K562 (cell line): Measurements from ENCODE around the gene RPLP2. TPM values are rescaled to one million over a fixed set of nuclear protein-coding genes. Genes with fewer than 3 reads are reported as not detected.

Experiments
- ATAC-seq: fragments of 200-7000 bp; cut with Tn5 transposase; 3 replicates; pipeline ENCODE4 v1.9.1; 2020; ENCODE audit warnings: moderate library complexity
- BruUV-seq: library from RNA; stranded (reverse); fragments of 400-500 nt; replicated peaks from 2 replicates; lab custom pipeline; 2021; lab: Mats Ljungman, UMichigan
- CTCF ChIA-PET: fragments of 300-600 bp; formaldehyde crosslinking; extraction: SDS; loops from one replicate; lab custom pipeline; 2021; ENCODE audit warnings: low intra/inter-chr PET ratio; lab: Yijun Ruan, JAX
- POLR2A ChIA-PET: fragments of 300-600, 350-650 bp; sonication (Branson Sonifier 250); formaldehyde crosslinking; extraction: SDS; loops from one replicate; lab custom pipeline; 2021; ENCODE audit warnings: antibody characterized with exemption, inconsistent platforms; lab: Yijun Ruan, JAX
- DNase-seq, 4 experiments: peaks; one replicate each; pipeline versions ENCODE4 v3.0.0 to v3.0.0-alpha.2; 2011 to 2018; ENCODE audit warnings: low spot score in 3 of 4, mixed read lengths in 3 of 4; ENCODE audit errors: extremely low read depth in 1 of 4
- FAIRE-seq: peaks from 2 replicates; lab custom pipeline; 2011; peaks lifted over from hg19 to GRCh38; lab: Jason Lieb, UNC
- H2AFZ ChIP-seq: 2 replicates; pipeline ENCODE4 v1.6.0; 2011; ENCODE audit warnings: low read depth, low read length, control low read depth, inconsistent platforms
- H3K27ac ChIP-seq: fragments of 200-600 bp; 3 replicates; pipeline ENCODE4 v1.8.0; 2011; ENCODE audit warnings: low read depth, mild to moderate bottlenecking, control low read depth, inconsistent platforms, low read length, moderate library complexity, mixed read lengths; ENCODE audit errors: extremely low read depth
- H3K27me3 ChIP-seq, 2 experiments: fragments of 300-600 bp in 1 of 2; 2 replicates in 1 of 2; 3 replicates in 1 of 2; pipeline versions ENCODE4 v1.6.0 to v1.8.0; 2011; ENCODE audit warnings: inconsistent platforms in 2 of 2, low read length in 2 of 2, mild to moderate bottlenecking in 1 of 2, mixed read lengths in 1 of 2, moderate library complexity in 1 of 2; ENCODE audit not compliant: control insufficient read depth in 2 of 2, insufficient read depth in 2 of 2
- H3K36me3 ChIP-seq: fragments of 300-600 bp; 3 replicates; pipeline ENCODE4 v1.8.0; 2011; ENCODE audit warnings: mild to moderate bottlenecking, low read length, inconsistent platforms; ENCODE audit not compliant: control insufficient read depth, insufficient read depth
- H3K4me1 ChIP-seq, 2 experiments: fragments of 200-600 bp in 1 of 2; replicated peaks in 1 of 2; 2 replicates in 1 of 2; 3 replicates in 1 of 2; pipeline versions ENCODE4 v1.5.1 to v1.8.0; 2011; ENCODE audit warnings: inconsistent platforms in 2 of 2, low read length in 2 of 2, mild to moderate bottlenecking in 1 of 2, mixed read lengths in 1 of 2, moderate library complexity in 1 of 2; ENCODE audit not compliant: control insufficient read depth in 2 of 2, insufficient read depth in 2 of 2
- H3K4me2 ChIP-seq: 2 replicates; pipeline ENCODE4 v1.6.1; 2011; ENCODE audit warnings: low read length, control low read depth, inconsistent platforms, mixed read lengths; ENCODE audit not compliant: insufficient read depth
- H3K4me3 ChIP-seq: fragments of 200-600 bp; sonication (generic), shearing (Covaris generic); 2 replicates; pipeline ENCODE4 v1.5.1; 2016; ENCODE audit warnings: control low read depth, inconsistent platforms
- H3K79me2 ChIP-seq: fragments of 200-600 bp; 3 replicates; pipeline ENCODE4 v1.8.0; 2011; ENCODE audit warnings: low read length, inconsistent platforms; ENCODE audit not compliant: control insufficient read depth, insufficient read depth
- H3K9ac ChIP-seq, 2 experiments: 2 replicates each; pipeline versions ENCODE4 v1.6.0 to v1.6.1; 2011; ENCODE audit warnings: low read depth in 2 of 2, low read length in 2 of 2, control low read depth in 1 of 2, inconsistent platforms in 1 of 2, mild to moderate bottlenecking in 1 of 2, mixed read lengths in 1 of 2; ENCODE audit not compliant: insufficient read depth in 1 of 2
- H3K9me1 ChIP-seq: one replicate; pipeline ENCODE4 v1.6.0; 2011; ENCODE audit warnings: inconsistent platforms, mild to moderate bottlenecking, low read length, moderate library complexity; ENCODE audit not compliant: control insufficient read depth, insufficient read depth
- H3K9me3 ChIP-seq: replicated peaks from 2 replicates; pipeline ENCODE4 v1.5.1; 2011; ENCODE audit warnings: low read depth, low read length, inconsistent platforms; ENCODE audit not compliant: control insufficient read depth, insufficient read depth
- H4K20me1 ChIP-seq: replicated peaks from 2 replicates; pipeline ENCODE4 v1.6.1; 2011; ENCODE audit warnings: low read length, inconsistent platforms, mixed read lengths; ENCODE audit not compliant: control insufficient read depth, insufficient read depth
- DLX4 ChIP-seq: fragments of 250-450 bp; sonication (Bioruptor Pico); IDR thresholded peaks from 2 replicates; pipeline ENCODE4 v1.6.1; 2021; ENCODE audit warnings: mild to moderate bottlenecking
- DNMT1 ChIP-seq: fragments of 450-650 bp; IDR thresholded peaks from 2 replicates; pipeline ENCODE4 v1.6.1; 2016; ENCODE audit warnings: antibody characterized with exemption, mild to moderate bottlenecking
- MBD2 ChIP-seq: sonication (generic); IDR thresholded peaks from 2 replicates; pipeline ENCODE4 v1.6.1; 2016; ENCODE audit warnings: low read depth, borderline replicate concordance
- NFE2L1 ChIP-seq: fragments of 450-650 bp; IDR thresholded peaks from 2 replicates; pipeline ENCODE4 v1.6.1; 2016; ENCODE audit warnings: missing genetic modification characterization, low read depth, mild to moderate bottlenecking, missing compliant biosample characterization, moderate library complexity, borderline replicate concordance
- TAF9B ChIP-seq: fragments of 450-650 bp; IDR thresholded peaks from 2 replicates; pipeline ENCODE4 v1.6.1; 2018; ENCODE audit warnings: mild to moderate bottlenecking; ENCODE audit not compliant: partially characterized antibody
- THAP12 ChIP-seq: fragments of 250-450 bp; sonication (Bioruptor Pico); IDR thresholded peaks from 2 replicates; pipeline ENCODE4 v1.9.0; 2021; ENCODE audit warnings: mild to moderate bottlenecking, inconsistent platforms
- ZBTB1 ChIP-seq: sonication (generic); formaldehyde crosslinking; IDR thresholded peaks from 2 replicates; pipeline ENCODE4 v1.8.1; 2023; ENCODE audit warnings: missing genetic modification reagents, low read depth, mild to moderate bottlenecking, borderline replicate concordance
- ZNF395 ChIP-seq: fragments of 200-800 bp; sonication (Bioruptor generic); IDR thresholded peaks from 2 replicates; pipeline ENCODE4 v1.6.1; 2017; ENCODE audit warnings: missing genetic modification characterization, missing compliant biosample characterization
- WGBS: fragments of 100-300 bp; shearing (Covaris generic); methylation state at CpG from one replicate; pipeline ENCODE4 v1.1.6; 2016; ENCODE audit warnings: low coverage, mixed read lengths; ENCODE audit not compliant: insufficient coverage; ENCODE audit errors: missing lambda C conversion rate; 5-methylcytosine and 5-hydroxymethylcytosine counted together
- in situ Hi-C: fragments of 300-500 bp; cut with MboI; formaldehyde crosslinking; loops from 4 replicates; pipeline ENCODE4 v1.15.0; 2018; ENCODE audit warnings: inconsistent platforms, mixed read lengths
- intact Hi-C: fragments of 100-400 bp; cut with micrococcal nuclease; formaldehyde crosslinking; loops from 2 replicates; pipeline ENCODE4 v1.14.2; 2022
- polyA plus RNA-seq, 8 experiments: library from polyadenylated mRNA; depleted of rRNA in 4 of 8; stranded (reverse) in 5 of 8; unstranded in 3 of 8; fragments of >200 nt; fragmentation: Nextera tagmentation in 2 of 8; fragmentation: Illumina TruSeq in 1 of 8; extraction: Ambion mirVana in 2 of 8; extraction: Trizol in 1 of 8; gene quantifications; 2 replicates each; pipeline versions ENCODE4 v1.2.1 to v1.2.3, GENCODE V29; 2011 to 2014; ENCODE audit warnings: inconsistent platforms in 1 of 8, missing spikeins in 1 of 8
- total RNA-seq, 7 experiments: library from RNA; depleted of rRNA in 6 of 7; stranded (reverse); fragments of >200 nt in 6 of 7; fragmentation: Illumina TruSeq in 2 of 7; extraction: Trizol in 2 of 7; gene quantifications; 2 replicates each; pipeline versions ENCODE4 v1.2.1 to v1.2.3, GENCODE V29; 2011 to 2021; ENCODE audit warnings: low replicate concordance in 1 of 7

The RPLP2 gene
- total and polyA plus RNA-seq, 9 of the 15 experiments (the other 6 are each of a cell fraction or from before 2014, with no cell fraction given) = 528 to 3,807 (median 1,633) TPM

- WGBS = 92% methylated on average over 33 of the region's 49 CpGs
- Histone ChIP-seq H3K4me3 (no peak overlapping the region), H3K4me1 (peaks cover 7 to 89% of the 10 kb centered on the region in 2 experiments), H3K27ac (no peak overlapping the region), H2AFZ (no peak overlapping the region), H3K27me3 (no peaks in the 10 kb centered on the region), H3K9me1 (peaks cover 3% of the 10 kb centered on the region), H3K79me2 (peaks cover 17% of the 10 kb centered on the region), H3K9me3 (no peaks in the 10 kb centered on the region), H4K20me1 (no peaks in the 10 kb centered on the region), H3K36me3 (peaks cover 31% of the 10 kb centered on the region; the same call in 1 of the 3 replicates), H3K9ac (no peak overlapping the region; a peak in 1 of 4 replicates), H3K4me2 (no peak overlapping the region)
- ChIA-PET CTCF (no interaction called here), POLR2A (interaction anchor here (0.7 to 0.9 kb wide), 2 partner anchors 9 to 21 kb away, joined by 4 to 5 read pairs; no protein-coding TSS in a partner anchor)
- intact Hi-C loops = loop anchor here (10.0 kb wide), 1 partner anchor 227 kb away; the partner anchor contains the start of genes LMNTD2 and RASSF7
- DNase-seq = no peak
- no TSS peak for BruUV-seq
- no peak for FAIRE-seq
- in situ Hi-C loops = no loop called here
- ATAC-seq = no peak
- no peak for TF ChIP-seq NFE2L1 (tag)
- no peak for TF ChIP-seq ZBTB1 (CRISPR knock-in tag)
- TF ChIP-seq TAF9B = no peak
- no peak for TF ChIP-seq MBD2
- TF ChIP-seq THAP12 (CRISPR knock-in tag) = no peak
- no peak for TF ChIP-seq DLX4 (CRISPR knock-in tag)
- TF ChIP-seq DNMT1 = no peak
- no peak for TF ChIP-seq ZNF395 (CRISPR knock-in tag)
These were observed 17.9 kb upstream of the RPLP2 start for GRCh38 chr11:791658-792534.
